GM18951 (cell line): Measurements from ENCODE around the gene CRACR2A.

Experiments
- POLR2A ChIP-seq: IDR thresholded peaks from 4 replicates; pipeline ENCODE4 v1.6.1; 2011; ENCODE audit warnings: mild to moderate bottlenecking; ENCODE audit not compliant: insufficient read length, insufficient read depth; ENCODE audit errors: extremely low read depth
- in situ Hi-C: fragments of 300-500 bp; cut with MboI; formaldehyde crosslinking; loops from one replicate; pipeline ENCODE4 v1.12.0; 2022; ENCODE audit warnings: low sequenced_read_pairs, mixed read lengths, inconsistent platforms; ENCODE audit not compliant: unreplicated experiment

The CRACR2A gene

GRCh38 chr12:3752741-3753486, at the start of gene CRACR2A:
Gene CRACR2A (minus strand): TSS chr12:3753109. CDS start chr12:3696999, 56,110 bp downstream.
- TF ChIP-seq POLR2A: peak; percentile 71

GRCh38 chr12:3797531-3798048, 44.7 kb upstream of the CRACR2A start:
- in situ Hi-C loops: loop anchor here (10.0 kb wide), 1 partner anchor 483 kb away; no protein-coding TSS in a partner anchor
- TF ChIP-seq POLR2A: no peak

More at GRCh38 chr12:3752741-3753486, at the start of gene CRACR2A:
- in situ Hi-C loops: no loop called here

- no peak for TF ChIP-seq POLR2A
- in situ Hi-C loops: loop anchor here (10.0 kb wide), 1 partner anchor 481 kb away; no protein-coding TSS in a partner anchor
Measured at GRCh38 chr12:3795492-3796133, 42.7 kb upstream of the CRACR2A start.

GRCh38 chr12:3795066-3795465, 42.2 kb upstream of the CRACR2A start:
- in situ Hi-C loops: loop anchor here (10.0 kb wide), 1 partner anchor 480 kb away; no protein-coding TSS in a partner anchor
- TF ChIP-seq POLR2A: no peak

- in situ Hi-C loops: loop anchor here (10.0 kb wide), 1 partner anchor 478 kb away; no protein-coding TSS in a partner anchor
- no peak for TF ChIP-seq POLR2A
Measured at GRCh38 chr12:3792623-3793288, 39.8 kb upstream of the CRACR2A start.

- in situ Hi-C loops: loop anchor here (10.0 kb wide), 1 partner anchor 477 kb away; no protein-coding TSS in a partner anchor
Measured at GRCh38 chr12:3791256-3791874, 38.5 kb upstream of the CRACR2A start.

GRCh38 chr12:3790642-3791041, 37.7 kb upstream of the CRACR2A start:
- in situ Hi-C loops: loop anchor here (10.0 kb wide), 1 partner anchor 476 kb away; no protein-coding TSS in a partner anchor
- no peak for TF ChIP-seq POLR2A

More at GRCh38 chr12:3791256-3791874, 38.5 kb upstream of the CRACR2A start:
- no peak for TF ChIP-seq POLR2A

GRCh38 chr12:3789838-3790237, 36.9 kb upstream of the CRACR2A start:
- no peak for TF ChIP-seq POLR2A

GRCh38 chr12:3777206-3777809, 24.4 kb upstream of the CRACR2A start:
- no peak for TF ChIP-seq POLR2A
- in situ Hi-C loops: no loop called here

More at GRCh38 chr12:3789838-3790237, 36.9 kb upstream of the CRACR2A start:
- in situ Hi-C loops: loop anchor here (10.0 kb wide), 1 partner anchor 475 kb away; no protein-coding TSS in a partner anchor

- TF ChIP-seq POLR2A: no peak
- in situ Hi-C loops: no loop called here
Measured at GRCh38 chr12:3775385-3776035, 22.6 kb upstream of the CRACR2A start.

GRCh38 chr12:3772380-3772779, 19.5 kb upstream of the CRACR2A start:
- in situ Hi-C loops: no loop called here
- no peak for TF ChIP-seq POLR2A

- no peak for TF ChIP-seq POLR2A
- in situ Hi-C loops: no loop called here
Measured at GRCh38 chr12:3771853-3772252, 18.9 kb upstream of the CRACR2A start.

- no peak for TF ChIP-seq POLR2A
- in situ Hi-C loops: no loop called here
Measured at GRCh38 chr12:3770891-3771290, 18.0 kb upstream of the CRACR2A start.
